Suprapubic skin (tissue), 4 donors: ENCODE measurements around the gene ATF1. TPM values are rescaled to one million over a fixed set of nuclear protein-coding genes. Genes with fewer than 3 reads are reported as not detected.

Experiments used
- DNase-seq, 2 donors: peaks; one replicate each; pipeline ENCODE4 v3.0.0-alpha.2; 2019; ENCODE audit warnings: low spot score in 2 of 2
- H3K27ac ChIP-seq: fragments of 200-600 bp; sonication (generic); one replicate; pipeline ENCODE4 v1.5.1; 2019
- H3K27me3 ChIP-seq: fragments of 200-600 bp; sonication (generic); one replicate; pipeline ENCODE4 v1.5.1; 2019
- H3K36me3 ChIP-seq: fragments of 200-600 bp; sonication (generic); one replicate; pipeline ENCODE4 v1.5.1; 2019
- H3K4me1 ChIP-seq: fragments of 200-600 bp; sonication (generic); one replicate; pipeline ENCODE4 v1.5.1; 2019
- H3K4me3 ChIP-seq: fragments of 200-600 bp; sonication (generic); one replicate; pipeline ENCODE4 v1.5.1; 2019; ENCODE audit warnings: mild to moderate bottlenecking
- H3K9me3 ChIP-seq: fragments of 200-600 bp; sonication (generic); one replicate; pipeline ENCODE4 v1.5.1; 2019
- CTCF ChIP-seq, 2 donors: fragments of 200-600 bp in 1 of 2; fragments of 450-650 bp in 1 of 2; sonication (generic) in 1 of 2; IDR thresholded peaks; one replicate each; pipeline ENCODE4 v1.5.1; 2016 to 2019; ENCODE audit warnings: antibody characterized with exemption in 2 of 2, mild to moderate bottlenecking in 1 of 2, moderate library complexity in 1 of 2
- EP300 ChIP-seq: sonication (generic); formaldehyde crosslinking; IDR thresholded peaks from one replicate; pipeline ENCODE4 v1.6.1; 2017; ENCODE audit warnings: antibody characterized with exemption
- POLR2A ChIP-seq, 2 donors: fragments of 450-650 bp; IDR thresholded peaks; one replicate each; pipeline ENCODE4 v1.6.1; 2017; ENCODE audit warnings: antibody characterized with exemption in 2 of 2, mild to moderate bottlenecking in 2 of 2, moderate library complexity in 2 of 2
- POLR2AphosphoS5 ChIP-seq, 3 donors: sonication (generic); formaldehyde crosslinking; IDR thresholded peaks; one replicate each; pipeline ENCODE4 v1.6.1; 2017; ENCODE audit warnings: antibody characterized with exemption in 3 of 3
- WGBS: methylation state at CpG from one replicate; pipeline ENCODE4 v1.1.5; 2018; 5-methylcytosine and 5-hydroxymethylcytosine counted together
- total RNA-seq, 4 donors: library from RNA; depleted of rRNA; stranded (reverse); fragments of >200 nt; gene quantifications; one replicate each; pipeline ENCODE4 v1.1.0, GENCODE V29; 2016

ATF1 gene
- total RNA-seq = 10 to 100 TPM; 14.8 to 32.6 (median 18.8) TPM

GRCh38 chr12:50763639-50764285, at the start of gene ATF1:
TSS of gene ATF1 (plus strand) at chr12:50764101. CDS start at chr12:50780146, 16,045 bp downstream.
- TF ChIP-seq CTCF (IDR thresholded peaks at IDR 0.05) (no peak), POLR2AphosphoS5 (IDR thresholded peaks at IDR 0.05) (peak; percentile 71 to 96 (median 91)), EP300 (no peak), POLR2A (IDR thresholded peaks at IDR 0.05) (peak in 1 of 2 donors; percentile 70)
- no peaks in the 10 kb centered on the region for H3K36me3 ChIP-seq
- H3K9me3 ChIP-seq = no peaks in the 10 kb centered on the region
- peak within 1 kb of the TSS; percentile 99 for H3K27ac ChIP-seq
- H3K4me3 ChIP-seq = peak within 1 kb of the TSS; percentile 92
- peak; percentile 94 to 95 for DNase-seq
- peaks cover 43% of the 10 kb centered on the region for H3K4me1 ChIP-seq
- WGBS = 0% methylated on average over 18 of the region's 51 CpGs
- H3K27me3 ChIP-seq = no peaks in the 10 kb centered on the region

DNA sequence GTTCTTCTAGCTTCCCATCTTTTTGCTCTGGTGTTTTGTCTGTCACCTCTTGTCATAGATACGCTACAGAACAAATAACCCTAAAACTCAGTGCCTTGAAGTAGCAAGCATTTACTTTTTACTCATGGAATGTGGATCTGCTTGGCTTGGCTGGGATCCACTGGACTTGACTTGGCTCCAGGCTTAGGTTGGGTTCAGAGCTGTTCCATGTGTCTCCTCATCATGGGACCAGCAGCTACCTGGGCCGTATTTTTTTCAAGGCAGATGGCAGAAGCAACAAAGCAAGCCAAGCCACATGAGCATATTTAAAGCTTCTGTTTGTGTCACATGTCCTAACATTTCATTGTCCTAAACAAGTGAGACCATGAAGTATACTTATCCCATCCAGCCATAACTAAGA, 48.7 kb upstream of the ATF1 start:
- peaks cover 78% of the 10 kb centered on the region for H3K36me3 ChIP-seq
- no peak overlapping the region for H3K4me3 ChIP-seq
- DNase-seq = no peak
- no peaks in the 10 kb centered on the region for H3K9me3 ChIP-seq
- no peaks in the 10 kb centered on the region for H3K27me3 ChIP-seq
- H3K4me1 ChIP-seq = no peaks in the 10 kb centered on the region
- no peak overlapping the region for H3K27ac ChIP-seq
- TF ChIP-seq EP300 = no peak
- no peak for TF ChIP-seq POLR2A (IDR thresholded peaks at IDR 0.05)
- TF ChIP-seq CTCF (IDR thresholded peaks at IDR 0.05) = no peak
- no peak for TF ChIP-seq POLR2AphosphoS5 (IDR thresholded peaks at IDR 0.05)
- 57% methylated on average over 2 of the region's 2 CpGs for WGBS

DNA sequence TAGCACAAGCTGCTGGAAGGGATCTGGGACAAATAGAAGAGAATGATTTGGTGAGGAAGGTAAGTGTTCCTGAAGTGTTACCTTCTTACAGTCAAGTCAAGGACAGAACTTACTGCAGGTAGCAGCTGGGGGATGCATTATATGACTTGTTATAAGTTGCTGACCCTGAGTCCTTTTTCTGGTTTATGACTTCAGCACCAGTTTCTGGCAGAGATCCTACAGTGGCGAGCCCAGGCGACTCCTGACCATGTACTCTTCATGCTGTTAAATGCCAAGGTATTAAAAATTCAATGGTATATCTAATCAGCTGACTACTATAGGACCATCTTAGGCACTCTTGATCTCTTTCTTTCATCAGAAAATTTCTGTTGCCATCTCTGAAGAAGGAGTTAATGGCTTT, 45.1 kb upstream of the ATF1 start:
- H3K36me3 ChIP-seq = peaks cover 83% of the 10 kb centered on the region
- no peak overlapping the region for H3K4me3 ChIP-seq
- DNase-seq = no peak
- TF ChIP-seq CTCF (IDR thresholded peaks at IDR 0.05) (no peak), EP300 (no peak)
- no peaks in the 10 kb centered on the region for H3K9me3 ChIP-seq
- no peaks in the 10 kb centered on the region for H3K4me1 ChIP-seq
- no peak overlapping the region for H3K27ac ChIP-seq
- WGBS = 77% methylated on average over 2 of the region's 2 CpGs
- H3K27me3 ChIP-seq = no peaks in the 10 kb centered on the region

GRCh38 chr12:50720085-50720484, 43.8 kb upstream of the ATF1 start:
- Histone ChIP-seq H3K4me1 (no peaks in the 10 kb centered on the region), H3K36me3 (peaks cover 83% of the 10 kb centered on the region), H3K27ac (no peak overlapping the region), H3K9me3 (no peaks in the 10 kb centered on the region), H3K27me3 (no peaks in the 10 kb centered on the region), H3K4me3 (no peak overlapping the region)
- no peak for DNase-seq
- TF ChIP-seq POLR2A (IDR thresholded peaks at IDR 0.05) = no peak
- no peak for TF ChIP-seq CTCF (IDR thresholded peaks at IDR 0.05)
- no peak for TF ChIP-seq POLR2AphosphoS5 (IDR thresholded peaks at IDR 0.05)
- no peak for TF ChIP-seq EP300
- WGBS = 92% methylated on average over 3 of the region's 3 CpGs

DNA sequence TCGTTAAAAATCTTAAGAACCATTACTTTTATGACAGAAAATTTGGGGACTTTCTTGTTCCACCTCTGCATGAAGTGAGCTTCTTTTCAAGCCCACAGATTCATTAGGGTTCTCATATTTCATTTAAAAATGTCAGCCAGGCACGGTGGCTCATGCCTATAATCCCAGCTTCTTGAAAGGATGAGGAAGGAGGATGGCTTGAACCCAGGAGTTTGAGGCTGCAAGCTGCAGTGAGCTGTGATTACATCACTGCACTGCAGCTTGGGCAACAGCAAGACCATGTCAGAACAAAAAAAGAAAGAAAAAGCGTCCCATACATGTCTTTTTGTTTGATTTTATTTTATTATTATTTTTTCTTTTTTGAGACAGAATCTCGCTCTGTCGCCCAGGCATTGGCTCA, 43.4 kb upstream of the ATF1 start:
- TF ChIP-seq POLR2AphosphoS5 (IDR thresholded peaks at IDR 0.05) (no peak), CTCF (IDR thresholded peaks at IDR 0.05) (no peak), EP300 (no peak), POLR2A (IDR thresholded peaks at IDR 0.05) (no peak)
- H3K4me3 ChIP-seq = no peak overlapping the region
- peaks cover 83% of the 10 kb centered on the region for H3K36me3 ChIP-seq
- WGBS = 74% methylated on average over 5 of the region's 5 CpGs
- no peaks in the 10 kb centered on the region for H3K4me1 ChIP-seq
- H3K9me3 ChIP-seq = no peaks in the 10 kb centered on the region
- no peak overlapping the region for H3K27ac ChIP-seq
- H3K27me3 ChIP-seq = no peaks in the 10 kb centered on the region
- no peak for DNase-seq
